Ovary (tissue), 3 donors: ENCODE data around the gene GALNT15.

Experiments
- EP300 ChIP-seq: sonication (generic); formaldehyde crosslinking; IDR thresholded peaks from one replicate; pipeline ENCODE4 v1.6.1; 2017; ENCODE audit warnings: antibody characterized with exemption
- POLR2A ChIP-seq: fragments of 450-650 bp; IDR thresholded peaks from one replicate; pipeline ENCODE4 v1.6.1; 2017; ENCODE audit warnings: antibody characterized with exemption, mild to moderate bottlenecking, moderate library complexity
- TF ChIP-seq, protein P1 (sequence below), 3 donors: fragments of 450-650 bp in 2 of 3; fragments of 200-600 bp in 1 of 3; IDR thresholded peaks; one replicate each; pipeline versions ENCODE4 v1.5.1 to v1.8.0; 2016 to 2022; ENCODE audit warnings: antibody characterized with exemption in 3 of 3, mild to moderate bottlenecking in 1 of 3
- donor health status: DM: no; HTN: no; CAD: no.

GRCh38 chr3:16176391-16177030 lies 2.0 kb downstream of the GALNT15 start:
- TF ChIP-seq, protein P1, sequence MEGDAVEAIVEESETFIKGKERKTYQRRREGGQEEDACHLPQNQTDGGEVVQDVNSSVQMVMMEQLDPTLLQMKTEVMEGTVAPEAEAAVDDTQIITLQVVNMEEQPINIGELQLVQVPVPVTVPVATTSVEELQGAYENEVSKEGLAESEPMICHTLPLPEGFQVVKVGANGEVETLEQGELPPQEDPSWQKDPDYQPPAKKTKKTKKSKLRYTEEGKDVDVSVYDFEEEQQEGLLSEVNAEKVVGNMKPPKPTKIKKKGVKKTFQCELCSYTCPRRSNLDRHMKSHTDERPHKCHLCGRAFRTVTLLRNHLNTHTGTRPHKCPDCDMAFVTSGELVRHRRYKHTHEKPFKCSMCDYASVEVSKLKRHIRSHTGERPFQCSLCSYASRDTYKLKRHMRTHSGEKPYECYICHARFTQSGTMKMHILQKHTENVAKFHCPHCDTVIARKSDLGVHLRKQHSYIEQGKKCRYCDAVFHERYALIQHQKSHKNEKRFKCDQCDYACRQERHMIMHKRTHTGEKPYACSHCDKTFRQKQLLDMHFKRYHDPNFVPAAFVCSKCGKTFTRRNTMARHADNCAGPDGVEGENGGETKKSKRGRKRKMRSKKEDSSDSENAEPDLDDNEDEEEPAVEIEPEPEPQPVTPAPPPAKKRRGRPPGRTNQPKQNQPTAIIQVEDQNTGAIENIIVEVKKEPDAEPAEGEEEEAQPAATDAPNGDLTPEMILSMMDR (IDR thresholded peaks at IDR 0.05), result no peak
- TF ChIP-seq POLR2A, result no peak
- TF ChIP-seq EP300, result no peak
